ENCODE data around the gene FKBP2.

Gene FKBP2

DNA sequence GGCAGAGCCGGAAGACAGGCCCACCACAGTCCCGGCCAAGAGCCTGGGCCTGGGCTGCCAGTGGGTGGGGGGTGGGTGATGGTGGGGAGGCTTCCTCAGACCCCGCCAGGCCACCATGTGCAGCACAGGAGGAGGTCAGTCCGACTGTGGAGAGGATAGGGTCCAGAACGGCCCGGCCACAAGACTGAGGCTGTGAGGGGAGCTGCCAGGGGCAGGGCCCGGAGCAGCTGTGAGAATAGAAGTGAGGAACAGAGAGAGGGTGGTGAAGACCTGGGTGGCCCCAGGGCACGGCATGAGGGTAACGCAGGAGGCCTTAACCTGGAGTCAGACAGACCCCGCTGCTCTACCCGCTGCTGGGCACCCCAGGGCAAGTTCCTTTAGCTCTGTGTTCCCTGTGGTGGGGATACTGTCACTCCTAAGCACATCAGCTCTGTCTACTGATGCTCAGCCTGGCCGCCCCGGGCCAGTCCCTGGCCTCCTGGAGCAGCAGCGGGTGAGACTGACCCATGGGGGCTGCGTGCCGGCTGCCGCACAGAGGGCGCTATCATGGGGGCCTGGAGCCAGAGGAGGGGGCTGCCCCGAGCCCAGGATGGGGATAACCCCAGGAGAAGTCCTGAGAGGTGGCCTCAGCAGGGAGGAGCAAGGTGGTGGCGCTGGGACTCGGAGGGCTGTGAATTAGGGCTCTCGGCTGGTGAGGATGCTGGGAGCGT is 32.7 kb upstream of the FKBP2 start:
- Mint-ChIP-seq H3K9me3 (no peaks in the 10 kb centered on the region), H3K4me1 (peaks cover 42% of the 10 kb centered on the region), H3K4me3 (no peak overlapping the region), H3K27ac (no peak overlapping the region), H3K27me3 (ENCODE audit: low read depth, poor library complexity) (no peaks in the 10 kb centered on the region), H3K36me3 (ENCODE audit: low read depth) (peaks cover 26% of the 10 kb centered on the region)
- TF ChIP-seq CTCF (IDR thresholded peaks at IDR 0.05): no peak
- no peak for DNase-seq

GRCh38 chr11:64208796-64209562 is 31.9 kb upstream of the FKBP2 start:
- no peak for TF ChIP-seq CTCF (IDR thresholded peaks at IDR 0.05)
- Mint-ChIP-seq H3K36me3 (ENCODE audit: low read depth) (peaks cover 23% of the 10 kb centered on the region), H3K27me3 (ENCODE audit: low read depth, poor library complexity) (no peaks in the 10 kb centered on the region), H3K27ac (peak overlapping the region; percentile 61), H3K4me3 (no peak overlapping the region), H3K4me1 (peaks cover 35% of the 10 kb centered on the region), H3K9me3 (no peaks in the 10 kb centered on the region)
- DNase-seq: no peak

- Mint-ChIP-seq H3K36me3 (ENCODE audit: low read depth) (peaks cover 21% of the 10 kb centered on the region), H3K4me3 (no peak overlapping the region), H3K9me3 (no peaks in the 10 kb centered on the region), H3K4me1 (peaks cover 29% of the 10 kb centered on the region), H3K27me3 (ENCODE audit: low read depth, poor library complexity) (no peaks in the 10 kb centered on the region), H3K27ac (peak overlapping the region; percentile 61)
- DNase-seq: no peak
- TF ChIP-seq CTCF (IDR thresholded peaks at IDR 0.05): no peak
Observed at GRCh38 chr11:64209563-64209843, 31.4 kb upstream of the FKBP2 start.

DNA sequence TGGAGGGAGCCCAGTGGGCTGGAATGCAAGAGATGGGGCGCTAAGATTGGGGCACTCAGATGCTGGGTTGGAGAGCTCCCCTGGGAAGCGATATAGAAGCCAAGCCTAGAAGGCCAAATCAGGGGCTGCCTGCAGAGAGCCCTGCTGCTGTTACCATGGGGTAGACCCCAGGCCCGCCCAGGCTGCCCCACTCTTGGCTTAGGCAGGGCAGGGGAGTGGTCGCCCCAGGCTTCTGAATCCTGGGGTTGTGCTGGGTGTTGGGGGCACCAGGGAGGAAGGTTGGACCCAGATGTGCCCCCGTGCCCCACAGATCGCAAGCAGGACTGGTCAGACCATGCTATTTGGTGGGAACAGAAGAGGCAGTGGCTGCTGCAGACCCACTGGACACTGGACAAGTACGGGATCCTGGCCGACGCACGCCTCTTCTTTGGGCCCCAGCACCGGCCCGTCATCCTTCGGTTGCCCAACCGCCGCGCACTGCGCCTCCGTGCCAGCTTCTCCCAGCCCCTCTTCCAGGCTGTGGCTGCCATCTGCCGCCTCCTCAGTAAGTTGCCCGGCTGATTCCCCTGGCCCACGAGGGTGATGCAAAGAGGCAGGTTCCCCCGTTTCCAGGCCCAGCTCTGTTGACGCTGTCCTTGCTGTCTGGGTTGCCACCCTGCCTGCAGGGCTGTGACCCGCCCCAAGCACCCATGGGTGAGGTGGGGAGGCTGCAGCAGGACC is 30.4 kb upstream of the FKBP2 start:
- Mint-ChIP-seq H3K4me1 (peaks cover 23% of the 10 kb centered on the region), H3K4me3 (no peak overlapping the region), H3K9me3 (no peaks in the 10 kb centered on the region), H3K27me3 (ENCODE audit: low read depth, poor library complexity) (peaks cover 4% of the 10 kb centered on the region), H3K27ac (peak overlapping the region; percentile 35), H3K36me3 (ENCODE audit: low read depth) (peaks cover 28% of the 10 kb centered on the region)
- no peak for TF ChIP-seq CTCF (IDR thresholded peaks at IDR 0.05)
- no peak for DNase-seq

- Mint-ChIP-seq H3K27me3 (ENCODE audit: low read depth, poor library complexity) (peaks cover 4% of the 10 kb centered on the region), H3K36me3 (ENCODE audit: low read depth) (peaks cover 30% of the 10 kb centered on the region), H3K4me3 (no peak overlapping the region), H3K9me3 (no peaks in the 10 kb centered on the region), H3K4me1 (peaks cover 16% of the 10 kb centered on the region), H3K27ac (no peak overlapping the region)
- DNase-seq: no peak
- TF ChIP-seq CTCF (IDR thresholded peaks at IDR 0.05): no peak
Observed at GRCh38 chr11:64211181-64211872, 29.6 kb upstream of the FKBP2 start.

All from nephron progenitor cell (in vitro differentiated cells).